Adrenal gland (tissue), 5 donors: Measurements from ENCODE around the gene HIPK1.

ENCODE experiments used
- POLR2A ChIP-seq, 2 donors: fragments of 450-650 bp; IDR thresholded peaks; one replicate each; pipeline ENCODE4 v1.6.1; 2017; ENCODE audit warnings: antibody characterized with exemption in 2 of 2, mild to moderate bottlenecking in 2 of 2, moderate library complexity in 1 of 2
- TF ChIP-seq, protein P1 (sequence below), 6 experiments: fragments of 450-650 bp in 4 of 6; fragments of 200-600 bp in 2 of 6; sonication (generic) in 1 of 6; IDR thresholded peaks; 1 replicate in 5 of 6; 2 replicates in 1 of 6; pipeline versions ENCODE4 v1.5.1 to v1.8.0; 2016 to 2021; ENCODE audit warnings: antibody characterized with exemption in 6 of 6, mild to moderate bottlenecking in 2 of 6, moderate library complexity in 1 of 6
- donor health status: DM: no; HTN: no; CAD: no.

DNA sequence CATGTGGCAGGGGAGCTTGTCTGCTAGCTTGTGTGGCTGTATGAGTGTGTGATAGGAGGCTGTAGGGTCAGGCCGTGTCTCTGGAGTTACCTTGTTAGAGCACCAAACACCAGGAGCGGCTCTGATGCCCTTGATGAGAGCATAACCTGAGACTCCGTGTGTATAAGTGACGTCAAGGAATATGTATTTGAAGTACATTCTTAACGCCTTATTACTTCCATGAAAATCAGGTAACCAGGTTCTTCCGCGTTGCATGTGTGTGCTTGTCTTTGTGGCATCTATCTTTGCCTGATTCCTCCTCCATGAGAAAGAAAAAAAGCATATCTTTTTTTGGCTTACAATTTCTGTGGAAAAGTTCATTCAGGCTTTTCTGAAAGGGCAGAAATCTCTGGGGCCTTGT is 54.7 kb downstream of the HIPK1 start:
- TF ChIP-seq, protein P1, sequence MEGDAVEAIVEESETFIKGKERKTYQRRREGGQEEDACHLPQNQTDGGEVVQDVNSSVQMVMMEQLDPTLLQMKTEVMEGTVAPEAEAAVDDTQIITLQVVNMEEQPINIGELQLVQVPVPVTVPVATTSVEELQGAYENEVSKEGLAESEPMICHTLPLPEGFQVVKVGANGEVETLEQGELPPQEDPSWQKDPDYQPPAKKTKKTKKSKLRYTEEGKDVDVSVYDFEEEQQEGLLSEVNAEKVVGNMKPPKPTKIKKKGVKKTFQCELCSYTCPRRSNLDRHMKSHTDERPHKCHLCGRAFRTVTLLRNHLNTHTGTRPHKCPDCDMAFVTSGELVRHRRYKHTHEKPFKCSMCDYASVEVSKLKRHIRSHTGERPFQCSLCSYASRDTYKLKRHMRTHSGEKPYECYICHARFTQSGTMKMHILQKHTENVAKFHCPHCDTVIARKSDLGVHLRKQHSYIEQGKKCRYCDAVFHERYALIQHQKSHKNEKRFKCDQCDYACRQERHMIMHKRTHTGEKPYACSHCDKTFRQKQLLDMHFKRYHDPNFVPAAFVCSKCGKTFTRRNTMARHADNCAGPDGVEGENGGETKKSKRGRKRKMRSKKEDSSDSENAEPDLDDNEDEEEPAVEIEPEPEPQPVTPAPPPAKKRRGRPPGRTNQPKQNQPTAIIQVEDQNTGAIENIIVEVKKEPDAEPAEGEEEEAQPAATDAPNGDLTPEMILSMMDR (IDR thresholded peaks at IDR 0.05), result no peak
- no peak for TF ChIP-seq POLR2A (IDR thresholded peaks at IDR 0.05)
